ENCODE results near the gene RARS2. TPM values are rescaled to one million over a fixed set of nuclear protein-coding genes. Genes with fewer than 3 reads are reported as not detected.

The RARS2 gene
- total and polyA plus RNA-seq, 2 donors (not counting 3 experiments of a cell fraction or from before 2014, with no cell fraction given), result 7.4 to 33.7 TPM

DNA sequence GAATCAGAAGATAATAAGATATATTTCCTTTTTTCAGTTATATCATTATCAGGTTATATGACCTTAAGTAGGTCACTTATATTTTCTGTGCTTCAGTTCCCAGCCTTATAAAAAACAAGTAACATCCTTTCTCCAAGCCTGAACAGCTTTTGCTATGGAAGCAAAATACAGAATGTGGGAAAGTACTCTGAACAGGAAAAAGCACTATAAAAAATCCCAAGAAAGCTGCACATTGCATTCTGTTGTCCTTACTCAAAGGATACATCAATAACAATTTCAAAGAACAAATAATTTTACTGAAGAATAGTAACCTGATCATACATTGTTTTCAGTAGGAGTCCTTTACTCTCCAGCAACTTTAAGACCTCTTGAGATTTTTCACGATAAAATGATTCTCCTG lies 60.6 kb downstream of the RARS2 start:
- no peaks in the 10 kb centered on the region for H3K4me1 ChIP-seq (ENCODE audit: control insufficient read depth, extremely low read depth, insufficient read depth, low read length)
- H3K4me3 ChIP-seq (replicated peaks in 1 of 3; ENCODE audit: insufficient read depth in 1 of 3, low read depth in 1 of 3, low read length in 3 of 3), result no peak overlapping the region
- no peaks in the 10 kb centered on the region for H3K9me3 ChIP-seq (replicated peaks; ENCODE audit: control insufficient read depth, insufficient read depth, low read length)
- intact Hi-C loops (cut with micrococcal nuclease), result no loop called here
- no peak for FAIRE-seq
- H4K20me1 ChIP-seq (replicated peaks; ENCODE audit: control insufficient read depth, extremely low read depth, insufficient read depth, low read length), result no peaks in the 10 kb centered on the region
- H3K79me2 ChIP-seq (ENCODE audit: control insufficient read depth, insufficient read depth, low read length), result peaks cover 2% of the 10 kb centered on the region
- BruUV-seq (replicated peaks), result no TSS peak
- H3K9ac ChIP-seq (replicated peaks; ENCODE audit: extremely low read depth, insufficient read depth, low read length), result no peak overlapping the region
- TF ChIP-seq, protein P1, sequence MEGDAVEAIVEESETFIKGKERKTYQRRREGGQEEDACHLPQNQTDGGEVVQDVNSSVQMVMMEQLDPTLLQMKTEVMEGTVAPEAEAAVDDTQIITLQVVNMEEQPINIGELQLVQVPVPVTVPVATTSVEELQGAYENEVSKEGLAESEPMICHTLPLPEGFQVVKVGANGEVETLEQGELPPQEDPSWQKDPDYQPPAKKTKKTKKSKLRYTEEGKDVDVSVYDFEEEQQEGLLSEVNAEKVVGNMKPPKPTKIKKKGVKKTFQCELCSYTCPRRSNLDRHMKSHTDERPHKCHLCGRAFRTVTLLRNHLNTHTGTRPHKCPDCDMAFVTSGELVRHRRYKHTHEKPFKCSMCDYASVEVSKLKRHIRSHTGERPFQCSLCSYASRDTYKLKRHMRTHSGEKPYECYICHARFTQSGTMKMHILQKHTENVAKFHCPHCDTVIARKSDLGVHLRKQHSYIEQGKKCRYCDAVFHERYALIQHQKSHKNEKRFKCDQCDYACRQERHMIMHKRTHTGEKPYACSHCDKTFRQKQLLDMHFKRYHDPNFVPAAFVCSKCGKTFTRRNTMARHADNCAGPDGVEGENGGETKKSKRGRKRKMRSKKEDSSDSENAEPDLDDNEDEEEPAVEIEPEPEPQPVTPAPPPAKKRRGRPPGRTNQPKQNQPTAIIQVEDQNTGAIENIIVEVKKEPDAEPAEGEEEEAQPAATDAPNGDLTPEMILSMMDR (IDR thresholded peaks at IDR 0.05; ENCODE audit: extremely low read depth in 1 of 2, insufficient read depth in 1 of 2, low read depth in 1 of 2, low read length in 2 of 2), result no peak
- TF ChIP-seq EZH2 (IDR thresholded peaks at IDR 0.05; ENCODE audit: borderline replicate concordance, low read depth, low read length, severe bottlenecking), result no peak
- no peak for TF ChIP-seq POLR2AphosphoS5 (IDR thresholded peaks at IDR 0.05; ENCODE audit: insufficient read depth, low read depth, low read length)
- TF ChIP-seq GATA2 (IDR thresholded peaks at IDR 0.05; ENCODE audit: insufficient read depth, insufficient read length, low read depth, low read length), result no peak
- TF ChIP-seq MYC (IDR thresholded peaks at IDR 0.05; ENCODE audit: low read depth, low read length), result no peak
- TF ChIP-seq JUN (IDR thresholded peaks at IDR 0.05; ENCODE audit: borderline replicate concordance, insufficient read depth, insufficient read length, low read depth), result no peak
- TF ChIP-seq POLR2A (IDR thresholded peaks at IDR 0.05; ENCODE audit: low read depth, low read length), result no peak
- TF ChIP-seq FOS (IDR thresholded peaks at IDR 0.05; ENCODE audit: borderline replicate concordance, insufficient read depth, low read length), result no peak
- TF ChIP-seq, protein P2, sequence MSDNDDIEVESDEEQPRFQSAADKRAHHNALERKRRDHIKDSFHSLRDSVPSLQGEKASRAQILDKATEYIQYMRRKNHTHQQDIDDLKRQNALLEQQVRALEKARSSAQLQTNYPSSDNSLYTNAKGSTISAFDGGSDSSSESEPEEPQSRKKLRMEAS (IDR thresholded peaks at IDR 0.05; ENCODE audit: insufficient read depth, insufficient read length), result no peak
- no peak overlapping the region for H3K4me2 ChIP-seq (ENCODE audit: insufficient read depth, low read length)
- H3K9me1 ChIP-seq (replicated peaks; ENCODE audit: control insufficient read depth, extremely low read depth, insufficient read depth, low read length), result peaks cover 2% of the 10 kb centered on the region
- H3K27ac ChIP-seq (ENCODE audit: insufficient read depth, low read depth, low read length), result no peak overlapping the region
- peak; percentile 69 for DNase-seq (ENCODE audit: low read depth, low spot score)
- peaks cover 2 to 5% of the 10 kb centered on the region in 2 experiments for H3K36me3 ChIP-seq (ENCODE audit: control insufficient read depth in 2 of 2, extremely low read depth in 1 of 2, insufficient read depth in 2 of 2, low read length in 2 of 2)
- ChIA-PET CTCF (no interaction called here), POLR2A (no interaction called here)
- H3K27me3 ChIP-seq (ENCODE audit: control insufficient read depth in 2 of 2, insufficient read depth in 2 of 2, low read length in 2 of 2), result no peaks in the 10 kb centered on the region
- H2AFZ ChIP-seq (ENCODE audit: low read depth, low read length), result no peak overlapping the region
- dilution Hi-C loops (cut with MboI; ENCODE audit: extremely low pct_ligation_motif_present, low sequenced_read_pairs), result no loop called here
